CD4-positive, alpha-beta T cell treated with Interferon gamma for 1 hour (primary cell): ENCODE results near the gene RNF224.

Source experiments
- DNase-seq: peaks from one replicate; pipeline ENCODE4 v3.0.0-alpha.2; 2020

RNF224 gene

GRCh38 chr9:137192859-137193258 lies 34.4 kb upstream of the RNF224 start:
- no peak for DNase-seq

- DNase-seq = no peak
Observed at GRCh38 chr9:137193771-137194170, 33.5 kb upstream of the RNF224 start.

GRCh38 chr9:137194388-137194787 lies 32.9 kb upstream of the RNF224 start:
- DNase-seq = no peak

- no peak for DNase-seq
Observed at GRCh38 chr9:137194909-137195308, 32.4 kb upstream of the RNF224 start.

- no peak for DNase-seq
Observed at GRCh38 chr9:137195525-137196220, 31.6 kb upstream of the RNF224 start.

GRCh38 chr9:137198051-137198901 lies 29.0 kb upstream of the RNF224 start:
- DNase-seq = no peak

GRCh38 chr9:137198902-137199283 lies 28.4 kb upstream of the RNF224 start:
- no peak for DNase-seq

- DNase-seq = no peak
Observed at GRCh38 chr9:137199411-137200121, 27.7 kb upstream of the RNF224 start.

- DNase-seq = peak; percentile 98
Observed at GRCh38 chr9:137200311-137201204, 26.7 kb upstream of the RNF224 start, which contains the start of gene TPRN. TPRN (minus strand) TSS chr9:137200741; CDS start chr9:137200711, 30 bp downstream.

GRCh38 chr9:137201205-137201868 lies 26.0 kb upstream of the RNF224 start:
- no peak for DNase-seq

- no peak for DNase-seq
Observed at GRCh38 chr9:137202966-137203365, 24.3 kb upstream of the RNF224 start.

GRCh38 chr9:137204731-137205125 lies 22.6 kb upstream of the RNF224 start:
- DNase-seq = no peak

- peak; percentile 87 for DNase-seq
Observed at GRCh38 chr9:137205126-137206069, 21.9 kb upstream of the RNF224 start, which contains the start of the genes NDOR1 and TMEM203. NDOR1 (plus strand) TSS chr9:137205700; CDS start chr9:137205778, 78 bp downstream. TMEM203 (minus strand) TSS chr9:137205648; CDS start chr9:137205414, 234 bp downstream.

- no peak for DNase-seq
Observed at GRCh38 chr9:137206602-137207001, 20.7 kb upstream of the RNF224 start.

GRCh38 chr9:137211532-137211931 lies 15.8 kb upstream of the RNF224 start:
- no peak for DNase-seq

GRCh38 chr9:137212520-137212919 lies 14.8 kb upstream of the RNF224 start:
- DNase-seq = no peak

- no peak for DNase-seq
Observed at GRCh38 chr9:137213160-137214060, 13.9 kb upstream of the RNF224 start.

- no peak for DNase-seq
Observed at GRCh38 chr9:137214620-137215019, 12.7 kb upstream of the RNF224 start.
